GM10266 (cell line): Measurements from ENCODE around the gene MTA3.
"Not testable (repeated sequence)": the region's sequence is repeated elsewhere in the genome, so short reads cannot be mapped to it uniquely, and the experiment has no call there.

ENCODE experiments used
- DNase-seq: peaks from one replicate; pipeline ENCODE4 v3.0.0; 2012; ENCODE audit errors: extremely low spot score
- TF ChIP-seq, protein P1 (sequence below): IDR thresholded peaks from 2 replicates; pipeline ENCODE4 v1.5.1; 2012; ENCODE audit warnings: mild to moderate bottlenecking, low read depth; ENCODE audit not compliant: control insufficient read depth, insufficient read depth; ENCODE audit errors: missing control alignments

The MTA3 gene

DNA sequence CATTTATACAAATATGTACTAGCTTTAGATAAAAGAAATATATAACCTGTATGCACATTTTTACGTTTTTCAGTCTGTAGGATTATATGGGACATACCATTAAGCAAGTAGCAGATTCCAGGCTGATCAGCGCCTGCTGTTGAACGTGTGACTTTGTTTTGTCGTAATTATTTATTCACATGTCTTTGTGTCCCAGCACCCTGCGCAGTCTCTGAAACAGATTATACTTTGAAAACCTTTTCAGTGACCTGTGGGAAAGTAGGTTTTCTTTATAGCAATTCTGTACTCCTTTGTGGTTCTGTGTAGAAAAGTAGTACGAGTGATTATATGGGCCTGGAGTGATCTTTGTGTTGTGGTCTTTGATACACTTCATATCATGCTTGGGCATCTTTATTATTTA, 68.5 kb downstream of the MTA3 start:
- TF ChIP-seq, protein P1, sequence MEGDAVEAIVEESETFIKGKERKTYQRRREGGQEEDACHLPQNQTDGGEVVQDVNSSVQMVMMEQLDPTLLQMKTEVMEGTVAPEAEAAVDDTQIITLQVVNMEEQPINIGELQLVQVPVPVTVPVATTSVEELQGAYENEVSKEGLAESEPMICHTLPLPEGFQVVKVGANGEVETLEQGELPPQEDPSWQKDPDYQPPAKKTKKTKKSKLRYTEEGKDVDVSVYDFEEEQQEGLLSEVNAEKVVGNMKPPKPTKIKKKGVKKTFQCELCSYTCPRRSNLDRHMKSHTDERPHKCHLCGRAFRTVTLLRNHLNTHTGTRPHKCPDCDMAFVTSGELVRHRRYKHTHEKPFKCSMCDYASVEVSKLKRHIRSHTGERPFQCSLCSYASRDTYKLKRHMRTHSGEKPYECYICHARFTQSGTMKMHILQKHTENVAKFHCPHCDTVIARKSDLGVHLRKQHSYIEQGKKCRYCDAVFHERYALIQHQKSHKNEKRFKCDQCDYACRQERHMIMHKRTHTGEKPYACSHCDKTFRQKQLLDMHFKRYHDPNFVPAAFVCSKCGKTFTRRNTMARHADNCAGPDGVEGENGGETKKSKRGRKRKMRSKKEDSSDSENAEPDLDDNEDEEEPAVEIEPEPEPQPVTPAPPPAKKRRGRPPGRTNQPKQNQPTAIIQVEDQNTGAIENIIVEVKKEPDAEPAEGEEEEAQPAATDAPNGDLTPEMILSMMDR = no peak
- no peak for DNase-seq

DNA sequence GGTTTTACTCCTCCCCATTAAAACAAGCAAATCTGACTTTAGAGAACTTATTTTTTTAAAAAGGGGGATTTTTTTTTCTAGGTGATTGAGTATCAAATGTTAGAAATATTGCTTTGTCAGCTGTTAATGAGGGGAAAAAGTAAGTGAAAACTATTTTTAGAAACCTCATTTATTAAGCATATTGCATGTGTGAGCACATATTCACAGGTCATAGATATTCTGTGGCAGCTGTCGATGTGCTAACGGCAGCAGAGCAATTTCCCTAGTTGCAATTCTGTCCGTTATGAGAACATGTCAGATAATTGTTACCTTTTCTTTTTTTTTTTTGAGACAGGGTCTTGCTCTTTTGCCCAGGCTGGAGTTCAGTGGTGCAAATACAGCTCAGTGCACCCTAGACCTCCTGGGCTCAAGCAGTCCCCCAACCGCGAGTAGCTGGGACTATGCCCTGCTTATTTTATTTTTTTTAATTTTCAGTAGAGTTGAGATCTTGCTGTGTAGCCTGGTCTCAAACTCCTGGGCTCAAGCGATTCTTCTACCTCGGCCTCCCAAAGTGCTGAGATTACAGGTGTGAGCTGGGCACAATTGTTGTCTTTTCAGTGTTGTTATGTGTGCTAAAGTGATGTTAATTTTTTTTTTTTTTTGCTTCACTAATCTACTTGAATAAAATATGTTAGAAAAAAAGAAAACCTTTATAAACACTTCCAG, 69.8 kb downstream of the MTA3 start:
- TF ChIP-seq, protein P1 = no peak
- no peak for DNase-seq

DNA sequence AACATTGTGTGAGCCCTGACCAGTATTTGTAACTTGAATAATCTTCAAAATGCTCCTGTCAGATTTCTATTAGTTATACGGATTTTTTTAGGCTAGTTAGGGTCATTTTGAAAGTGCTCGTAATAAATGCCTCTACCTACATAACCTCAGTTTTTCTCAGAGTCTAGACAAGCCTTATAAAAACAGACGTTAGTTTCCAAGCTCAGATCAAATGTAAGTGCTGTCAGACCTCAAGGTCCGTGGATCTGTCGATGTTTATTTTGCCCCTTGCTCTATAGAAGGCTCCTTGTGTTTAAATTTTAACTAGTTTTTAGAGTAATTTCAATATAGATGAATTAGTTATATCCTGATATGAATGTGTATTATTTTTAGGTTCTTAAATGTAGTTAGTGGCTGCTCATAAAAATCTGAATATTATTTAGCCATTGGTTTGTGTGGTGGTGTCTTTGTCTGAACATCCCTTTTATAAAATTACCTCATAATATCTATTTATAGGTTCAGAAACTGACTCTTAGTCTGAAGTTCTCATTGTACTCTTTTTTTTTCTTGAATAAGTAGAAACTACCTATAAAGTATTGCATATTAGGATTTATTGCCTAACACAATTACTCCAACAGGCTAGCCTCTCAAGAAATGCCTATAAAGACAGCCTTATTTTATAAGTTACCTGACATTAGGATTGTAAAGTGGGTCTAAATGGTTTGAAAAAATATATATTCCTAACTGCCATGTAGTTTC, 71.1 kb downstream of the MTA3 start:
- peak; percentile 55 for DNase-seq
- TF ChIP-seq, protein P1 = no peak

DNA sequence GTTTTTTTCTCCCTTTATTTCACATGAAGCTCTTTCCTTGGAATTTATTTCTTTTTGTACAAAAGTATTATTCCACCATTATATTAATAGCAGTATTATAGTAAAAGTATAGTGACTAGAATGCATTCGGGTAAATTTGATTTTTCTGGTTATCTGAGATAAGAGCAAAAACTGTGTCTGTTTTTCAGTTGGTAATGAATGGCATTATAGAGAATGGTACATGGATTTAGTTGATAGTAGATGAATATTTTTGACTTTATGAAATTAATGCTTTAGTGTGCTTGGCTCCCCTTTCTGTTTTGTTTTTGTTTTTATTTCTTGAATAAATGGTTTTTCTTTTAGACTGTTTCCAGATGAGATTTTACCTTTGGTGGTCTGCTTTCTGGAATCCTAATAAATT, 71.8 kb downstream of the MTA3 start:
- TF ChIP-seq, protein P1 = no peak
- DNase-seq = no peak

DNA sequence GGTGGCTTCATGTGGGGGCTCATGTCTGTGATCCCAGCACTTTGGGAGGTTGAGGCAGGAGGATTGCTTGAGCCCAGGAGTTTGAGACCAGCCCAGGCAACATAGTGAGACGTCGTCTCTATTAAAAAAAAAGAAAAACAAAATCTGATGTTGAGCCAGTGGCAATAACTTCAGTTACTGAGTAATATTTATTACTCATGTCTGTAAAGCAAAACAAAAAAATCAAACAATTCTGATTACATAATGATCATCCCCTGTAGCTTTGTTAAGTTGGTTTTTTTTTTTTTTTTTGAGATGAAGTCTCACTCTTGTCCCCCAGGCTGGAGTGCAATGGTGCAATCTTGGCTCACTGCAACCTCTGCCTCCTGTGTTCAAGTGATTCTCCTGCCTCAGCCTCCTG, 73.9 kb downstream of the MTA3 start:
- DNase-seq = not testable (repeated sequence)

DNA sequence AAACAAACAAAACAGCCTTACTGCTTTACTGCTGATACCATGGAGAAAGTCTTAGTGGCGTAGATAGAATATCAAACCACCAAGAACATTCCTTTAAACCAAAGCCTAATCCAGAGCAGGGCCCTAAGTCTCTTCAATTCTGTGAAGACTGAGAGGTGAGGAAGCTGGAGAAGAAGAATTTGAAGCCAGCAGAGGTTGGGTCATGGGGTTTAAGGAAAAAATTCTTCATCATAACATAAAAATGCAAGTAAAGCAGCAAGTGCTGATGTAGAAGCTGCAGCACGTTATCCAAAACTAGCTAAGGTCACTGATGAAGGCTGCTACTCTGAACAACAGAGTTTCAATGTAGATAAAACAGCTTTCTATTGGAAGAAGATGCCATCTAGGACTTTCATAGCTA, 77.1 kb downstream of the MTA3 start:
- TF ChIP-seq, protein P1 = no peak
- no peak for DNase-seq

DNA sequence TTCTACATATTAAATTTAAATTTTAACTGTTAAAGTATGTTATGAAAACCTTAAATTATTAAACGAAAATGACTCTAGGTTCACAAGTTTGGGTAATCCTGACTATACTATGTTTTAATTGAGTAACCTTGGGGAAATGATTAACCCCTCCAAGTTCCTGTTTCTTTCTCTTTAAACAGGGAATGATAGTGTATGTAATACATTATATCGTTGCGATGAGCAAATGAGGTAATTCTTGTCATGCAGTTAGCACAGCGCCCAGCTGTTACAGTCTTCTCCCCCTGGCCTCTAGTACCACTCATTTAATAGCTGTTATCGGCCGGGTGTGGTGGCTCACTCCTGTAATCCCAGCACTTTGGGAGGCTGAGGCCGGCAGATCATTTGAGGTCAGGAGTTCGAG, 80.4 kb downstream of the MTA3 start:
- no peak for DNase-seq
- TF ChIP-seq, protein P1 = no peak
